ENCODE data around the gene CCDC187. TPM values are rescaled to one million over a fixed set of nuclear protein-coding genes. Genes with fewer than 3 reads are reported as not detected.

CCDC187 gene
- total RNA-seq, 1 donor from 2014 or later, result not detected

- H3K27ac ChIP-seq, result peak overlapping the region; percentile 17
- Mint-ChIP-seq H3K27ac (peak overlapping the region; percentile 98), H3K9me3 (no peaks in the 10 kb centered on the region), H3K4me3 (peak overlapping the region; percentile 86), H3K4me1 (peaks cover 18% of the 10 kb centered on the region), H3K27me3 (ENCODE audit: insufficient read depth, low read depth) (peaks cover 9% of the 10 kb centered on the region), H3K36me3 (no peaks in the 10 kb centered on the region)
- no peaks in the 10 kb centered on the region for H3K27me3 ChIP-seq
- no peaks in the 10 kb centered on the region for H3K36me3 ChIP-seq
- peaks cover 34% of the 10 kb centered on the region for H3K79me2 ChIP-seq (ENCODE audit: low read depth)
- peaks cover 40% of the 10 kb centered on the region for H4K20me1 ChIP-seq (ENCODE audit: low read depth)
- no peak for TF ChIP-seq CTCF (IDR thresholded peaks at IDR 0.05)
- no peak for TF ChIP-seq EZH2phosphoT487 (IDR thresholded peaks at IDR 0.05)
- no peak for TF ChIP-seq EZH2 (IDR thresholded peaks at IDR 0.05)
- peak overlapping the region; percentile 65 for H3K4me3 ChIP-seq
- no peak overlapping the region for H3K9ac ChIP-seq
- H2AFZ ChIP-seq (replicated peaks), result no peak overlapping the region
- peaks cover 17% of the 10 kb centered on the region for H3F3A ChIP-seq (ENCODE audit: low read depth)
- no peaks in the 10 kb centered on the region for H3K9me3 ChIP-seq (ENCODE audit: low read depth)
- H3K4me2 ChIP-seq, result peak overlapping the region; percentile 91
- DNase-seq (ENCODE audit: low spot score), result peak; percentile 81
- H3K4me1 ChIP-seq, result peaks cover 30% of the 10 kb centered on the region
Observed at GRCh38 chr9:136328622-136329041, 24.7 kb upstream of the CCDC187 start.

- no peaks in the 10 kb centered on the region for H3K36me3 Mint-ChIP-seq
- Histone ChIP-seq H3K4me2 (peak overlapping the region; percentile 91), H2AFZ (replicated peaks) (no peak overlapping the region), H3K9ac (peak overlapping the region; percentile 49), H3K9me3 (ENCODE audit: low read depth) (no peaks in the 10 kb centered on the region), H3K27ac (peak overlapping the region; percentile 17), H3K27me3 (no peaks in the 10 kb centered on the region), H3K4me1 (peaks cover 30% of the 10 kb centered on the region), H3K4me3 (peak overlapping the region; percentile 65), H4K20me1 (ENCODE audit: low read depth) (peaks cover 36% of the 10 kb centered on the region), H3F3A (ENCODE audit: low read depth) (peaks cover 17% of the 10 kb centered on the region), H3K79me2 (ENCODE audit: low read depth) (peaks cover 34% of the 10 kb centered on the region), H3K36me3 (no peaks in the 10 kb centered on the region)
- TF ChIP-seq CTCF (IDR thresholded peaks at IDR 0.05), result no peak
- no peak for TF ChIP-seq EZH2phosphoT487 (IDR thresholded peaks at IDR 0.05)
- TF ChIP-seq EZH2 (IDR thresholded peaks at IDR 0.05), result no peak
- H3K4me1 Mint-ChIP-seq, result peaks cover 18% of the 10 kb centered on the region
- H3K9me3 Mint-ChIP-seq, result no peaks in the 10 kb centered on the region
- H3K27me3 Mint-ChIP-seq (ENCODE audit: insufficient read depth, low read depth), result peaks cover 9% of the 10 kb centered on the region
- H3K4me3 Mint-ChIP-seq, result peak overlapping the region; percentile 86
- peak overlapping the region; percentile 98 for H3K27ac Mint-ChIP-seq
- DNase-seq (ENCODE audit: low spot score), result no peak
Observed at GRCh38 chr9:136328011-136328621, 24.2 kb upstream of the CCDC187 start.

DNA sequence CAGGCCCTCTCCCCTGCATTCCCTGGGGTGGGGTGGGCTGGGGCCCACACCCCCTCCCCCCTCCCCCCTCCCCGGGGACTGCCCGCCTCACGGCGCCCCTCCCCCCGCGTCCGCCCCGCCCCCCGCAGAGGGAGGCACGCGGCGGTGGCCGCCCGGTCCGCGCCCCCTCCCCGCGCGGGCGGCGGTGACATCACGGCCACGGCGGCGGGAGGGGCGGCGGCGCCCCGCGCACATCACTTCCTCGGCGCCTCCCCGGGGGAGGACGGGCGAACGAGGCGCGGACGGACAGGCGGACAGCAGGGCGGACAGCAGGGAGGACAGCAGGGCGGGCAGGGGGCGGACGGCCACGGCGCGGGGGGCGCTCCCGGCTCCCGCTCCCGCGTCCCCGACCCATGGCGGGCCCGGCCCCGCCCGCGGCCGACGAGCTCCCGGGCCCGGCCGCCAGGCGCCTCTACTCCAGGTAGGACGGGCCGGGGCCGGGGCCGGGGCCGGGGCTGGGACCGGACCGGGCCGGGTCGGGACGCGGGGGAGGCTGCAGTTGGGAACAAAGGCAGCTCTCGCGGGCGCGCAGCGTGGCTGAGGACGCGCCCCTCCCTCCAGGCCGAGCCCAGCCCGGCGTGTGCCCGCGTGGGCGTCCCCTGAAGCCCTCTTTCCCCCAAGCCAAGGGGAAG lies 23.5 kb upstream of the CCDC187 start, which contains the start of gene GPSM1:
Gene GPSM1 (plus strand): TSS at position 236 of the 671 bp plus-strand sequence. CDS start 157 bp downstream, at position 393.
- H3K79me2 ChIP-seq (ENCODE audit: low read depth), result peaks cover 34% of the 10 kb centered on the region
- no peaks in the 10 kb centered on the region for H3K9me3 Mint-ChIP-seq
- no peak within 1 kb of the TSS for H2AFZ ChIP-seq (replicated peaks)
- H3K36me3 ChIP-seq, result no peaks in the 10 kb centered on the region
- H4K20me1 ChIP-seq (ENCODE audit: low read depth), result peaks cover 31% of the 10 kb centered on the region
- no peak for TF ChIP-seq EZH2 (IDR thresholded peaks at IDR 0.05)
- no peak for TF ChIP-seq CTCF (IDR thresholded peaks at IDR 0.05)
- TF ChIP-seq EZH2phosphoT487 (IDR thresholded peaks at IDR 0.05), result no peak
- H3K9ac ChIP-seq, result peak within 1 kb of the TSS; percentile 49
- no peak within 1 kb of the TSS for H3K27ac ChIP-seq
- peak within 1 kb of the TSS; percentile 91 for H3K4me2 ChIP-seq
- peak within 1 kb of the TSS; percentile 91 for H3K27ac Mint-ChIP-seq
- H3K36me3 Mint-ChIP-seq, result no peaks in the 10 kb centered on the region
- H3K4me1 Mint-ChIP-seq, result peaks cover 18% of the 10 kb centered on the region
- H3F3A ChIP-seq (ENCODE audit: low read depth), result peaks cover 17% of the 10 kb centered on the region
- DNase-seq (ENCODE audit: low spot score), result peak; percentile 66
- peaks cover 30% of the 10 kb centered on the region for H3K4me1 ChIP-seq
- peak within 1 kb of the TSS; percentile 86 for H3K4me3 Mint-ChIP-seq
- no peaks in the 10 kb centered on the region for H3K9me3 ChIP-seq (ENCODE audit: low read depth)
- H3K27me3 Mint-ChIP-seq (ENCODE audit: insufficient read depth, low read depth), result peaks cover 7% of the 10 kb centered on the region
- H3K4me3 ChIP-seq, result peak within 1 kb of the TSS; percentile 65
- no peaks in the 10 kb centered on the region for H3K27me3 ChIP-seq
